OCI-LY3 (cell line): Measurements from ENCODE around the gene TRAPPC12.
"Not testable (repeated sequence)": the region's sequence is repeated elsewhere in the genome, so short reads cannot be mapped to it uniquely, and the experiment has no call there.

Experiments
- H2AFZ ChIP-seq: fragments of 200-600, 300-600 bp; shearing (Covaris generic); 2 replicates; pipeline ENCODE4 v1.6.0; 2014; ENCODE audit warnings: antibody characterized with exemption, low read depth, low read length
- H3K27ac ChIP-seq: fragments of 200-600, 300-600 bp; sonication (generic); 2 replicates; pipeline ENCODE4 v1.5.1; 2014; ENCODE audit warnings: mild to moderate bottlenecking, low read length, moderate library complexity, mixed read lengths
- H3K27me3 ChIP-seq: fragments of 200-600, 300-600 bp; sonication (generic); 2 replicates; pipeline ENCODE4 v1.6.1; 2014; ENCODE audit warnings: low read depth, low read length, mixed read lengths
- H3K36me3 ChIP-seq: fragments of 200-600, 300-600 bp; sonication (generic); replicated peaks from 2 replicates; pipeline ENCODE3; 2014; ENCODE audit warnings: low read depth, low read length, mixed read lengths
- H3K4me1 ChIP-seq: fragments of 300-600, 200-600 bp; sonication (generic); 2 replicates; pipeline ENCODE4 v1.6.1; 2014; ENCODE audit warnings: low read length, mixed read lengths
- H3K4me2 ChIP-seq: fragments of 200-600, 300-600 bp; sonication (generic); 2 replicates; pipeline ENCODE4 v1.6.1; 2014; ENCODE audit warnings: low read length, mixed read lengths
- H3K4me3 ChIP-seq: fragments of 300-600, 200-600 bp; sonication (generic); 2 replicates; pipeline ENCODE4 v1.5.1; 2014; ENCODE audit warnings: antibody characterized with exemption, mild to moderate bottlenecking, low read length, moderate library complexity
- H3K79me2 ChIP-seq: fragments of 300-600, 200-600 bp; shearing (Covaris generic); 2 replicates; pipeline ENCODE4 v1.6.1; 2014; ENCODE audit warnings: mild to moderate bottlenecking, low read length, mixed read lengths
- H3K9ac ChIP-seq: fragments of 300-600, 200-600 bp; shearing (Covaris generic); 2 replicates; pipeline ENCODE4 v1.6.0; 2014; ENCODE audit warnings: mild to moderate bottlenecking, low read length, moderate library complexity
- H3K9me3 ChIP-seq: fragments of 200-600, 300-600 bp; shearing (Covaris generic); 2 replicates; pipeline ENCODE4 v1.6.1; 2014; ENCODE audit warnings: low read length, mixed read lengths; ENCODE audit not compliant: insufficient read depth
- H4K20me1 ChIP-seq: fragments of 200-600, 300-600 bp; sonication (generic); 2 replicates; pipeline ENCODE4 v1.6.1; 2016; ENCODE audit warnings: low read length, mixed read lengths; ENCODE audit not compliant: insufficient read depth
- EZH2phosphoT487 ChIP-seq: fragments of 200-600 bp; shearing (Covaris generic); IDR thresholded peaks from 2 replicates; pipeline ENCODE4 v1.6.1; 2018; ENCODE audit warnings: antibody characterized with exemption, mixed run types, low read depth
- TF ChIP-seq, protein P1 (sequence below): fragments of 200-600, 300-600 bp; sonication (generic); IDR thresholded peaks from 2 replicates; pipeline ENCODE4 v1.5.1; 2014; ENCODE audit warnings: antibody characterized with exemption, low read length, low read depth

TRAPPC12 gene

DNA sequence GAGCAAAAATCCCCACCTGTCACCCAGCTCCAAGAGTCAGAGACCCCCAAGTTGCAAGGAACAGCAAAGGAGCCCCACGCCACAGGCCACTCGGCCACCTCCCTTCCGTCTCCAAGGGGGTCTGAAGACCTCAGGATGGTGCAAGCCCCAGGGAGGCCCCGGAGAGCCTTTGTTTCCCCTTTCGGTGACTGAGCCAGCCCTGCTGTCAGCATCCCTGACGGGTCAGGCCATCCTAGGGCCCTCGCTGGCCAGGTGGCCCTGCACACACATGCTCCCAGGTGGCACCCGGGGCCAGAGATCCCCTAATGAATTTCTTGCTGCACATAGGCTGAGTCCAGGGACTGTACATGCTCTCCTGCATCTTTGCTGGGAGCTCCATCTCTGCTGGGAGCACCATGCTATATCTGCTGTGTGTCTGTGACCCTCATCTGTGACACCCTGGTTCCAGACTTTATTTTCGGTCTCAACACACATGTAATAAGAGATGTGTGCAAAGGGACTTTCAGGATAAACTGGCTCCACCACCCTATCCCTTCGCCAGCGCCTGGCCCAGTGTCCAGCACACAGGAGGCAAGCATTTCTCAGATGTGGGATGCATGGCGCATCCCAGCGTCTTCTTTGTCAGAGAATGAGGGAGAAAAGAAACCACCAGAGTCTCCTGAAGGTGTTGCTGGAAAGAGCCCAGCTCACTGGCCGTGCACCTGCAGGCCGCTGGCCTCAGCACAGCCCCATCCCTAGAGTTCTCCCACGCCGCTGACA is 112.4 kb downstream of the TRAPPC12 start:
- Histone ChIP-seq H3K27ac (no peak overlapping the region), H4K20me1 (no peaks in the 10 kb centered on the region), H3K4me1 (no peaks in the 10 kb centered on the region), H3K4me2 (no peak overlapping the region), H3K27me3 (no peaks in the 10 kb centered on the region), H3K79me2 (no peaks in the 10 kb centered on the region), H2AFZ (no peak overlapping the region), H3K4me3 (no peak overlapping the region), H3K36me3 (peaks cover 14% of the 10 kb centered on the region), H3K9ac (no peak overlapping the region), H3K9me3 (no peaks in the 10 kb centered on the region)
- TF ChIP-seq, protein P1, sequence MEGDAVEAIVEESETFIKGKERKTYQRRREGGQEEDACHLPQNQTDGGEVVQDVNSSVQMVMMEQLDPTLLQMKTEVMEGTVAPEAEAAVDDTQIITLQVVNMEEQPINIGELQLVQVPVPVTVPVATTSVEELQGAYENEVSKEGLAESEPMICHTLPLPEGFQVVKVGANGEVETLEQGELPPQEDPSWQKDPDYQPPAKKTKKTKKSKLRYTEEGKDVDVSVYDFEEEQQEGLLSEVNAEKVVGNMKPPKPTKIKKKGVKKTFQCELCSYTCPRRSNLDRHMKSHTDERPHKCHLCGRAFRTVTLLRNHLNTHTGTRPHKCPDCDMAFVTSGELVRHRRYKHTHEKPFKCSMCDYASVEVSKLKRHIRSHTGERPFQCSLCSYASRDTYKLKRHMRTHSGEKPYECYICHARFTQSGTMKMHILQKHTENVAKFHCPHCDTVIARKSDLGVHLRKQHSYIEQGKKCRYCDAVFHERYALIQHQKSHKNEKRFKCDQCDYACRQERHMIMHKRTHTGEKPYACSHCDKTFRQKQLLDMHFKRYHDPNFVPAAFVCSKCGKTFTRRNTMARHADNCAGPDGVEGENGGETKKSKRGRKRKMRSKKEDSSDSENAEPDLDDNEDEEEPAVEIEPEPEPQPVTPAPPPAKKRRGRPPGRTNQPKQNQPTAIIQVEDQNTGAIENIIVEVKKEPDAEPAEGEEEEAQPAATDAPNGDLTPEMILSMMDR: no peak
- TF ChIP-seq EZH2phosphoT487: no peak

DNA sequence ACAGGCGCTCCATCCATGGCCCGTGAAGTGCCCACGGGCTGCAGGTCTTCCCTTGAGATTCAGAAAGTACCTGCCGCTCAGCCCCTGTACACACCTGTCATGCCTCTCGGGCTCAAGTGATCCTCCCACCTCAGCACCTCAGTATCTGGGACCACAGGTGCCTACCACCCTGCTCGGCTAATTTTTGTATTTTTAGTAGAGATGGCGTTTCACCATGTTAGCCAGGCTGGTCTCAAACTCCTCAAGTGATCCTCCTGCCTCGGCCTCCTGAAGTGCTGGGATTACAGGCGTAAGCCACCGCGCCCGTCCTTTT is 112.9 kb downstream of the TRAPPC12 start:
- H3K9me3 ChIP-seq, H3K79me2 ChIP-seq, H4K20me1 ChIP-seq, H3K27ac ChIP-seq, H2AFZ ChIP-seq, H3K4me3 ChIP-seq, H3K27me3 ChIP-seq, H3K4me2 ChIP-seq, H3K4me1 ChIP-seq, H3K9ac ChIP-seq: not testable (repeated sequence)
- H3K36me3 ChIP-seq: peaks cover 15% of the 10 kb centered on the region

DNA sequence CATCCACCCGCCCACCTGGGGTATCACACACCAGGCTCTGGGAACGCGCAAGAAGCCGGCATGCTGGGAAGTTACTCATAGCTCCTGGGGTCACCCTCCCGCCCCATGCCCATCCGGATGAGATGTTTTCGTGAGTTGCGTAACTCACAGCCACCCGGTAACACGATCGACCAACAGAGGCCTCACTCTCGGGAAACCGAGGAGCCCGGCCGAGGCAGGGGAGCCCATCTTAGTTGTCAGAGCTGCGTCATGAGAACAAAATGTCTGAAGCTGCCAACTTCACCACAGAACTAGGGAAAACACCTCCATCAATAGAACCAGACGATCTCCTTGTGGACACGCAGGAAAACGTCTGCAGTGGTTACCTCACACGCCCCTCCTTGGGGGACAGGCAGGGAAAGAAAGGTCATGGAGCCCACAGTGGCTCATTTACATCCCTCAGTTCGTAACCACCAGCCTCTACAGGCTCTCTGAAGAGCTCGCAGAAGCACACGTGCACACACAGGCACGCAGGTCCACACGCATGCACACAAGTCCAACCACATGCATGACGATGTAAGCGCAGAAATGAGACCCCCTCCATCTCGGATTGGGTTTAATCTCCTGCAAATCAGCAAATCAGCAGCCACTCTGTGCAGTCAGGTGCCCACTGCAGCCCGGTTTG is 113.6 kb downstream of the TRAPPC12 start:
- Histone ChIP-seq H3K79me2 (no peaks in the 10 kb centered on the region), H3K4me2 (no peak overlapping the region), H3K4me1 (no peaks in the 10 kb centered on the region), H3K36me3 (peaks cover 21% of the 10 kb centered on the region), H3K9me3 (no peaks in the 10 kb centered on the region), H3K27ac (no peak overlapping the region), H3K9ac (no peak overlapping the region), H3K4me3 (no peak overlapping the region), H4K20me1 (no peaks in the 10 kb centered on the region), H2AFZ (no peak overlapping the region), H3K27me3 (no peaks in the 10 kb centered on the region)
- TF ChIP-seq EZH2phosphoT487: no peak
- TF ChIP-seq, protein P1: no peak

DNA sequence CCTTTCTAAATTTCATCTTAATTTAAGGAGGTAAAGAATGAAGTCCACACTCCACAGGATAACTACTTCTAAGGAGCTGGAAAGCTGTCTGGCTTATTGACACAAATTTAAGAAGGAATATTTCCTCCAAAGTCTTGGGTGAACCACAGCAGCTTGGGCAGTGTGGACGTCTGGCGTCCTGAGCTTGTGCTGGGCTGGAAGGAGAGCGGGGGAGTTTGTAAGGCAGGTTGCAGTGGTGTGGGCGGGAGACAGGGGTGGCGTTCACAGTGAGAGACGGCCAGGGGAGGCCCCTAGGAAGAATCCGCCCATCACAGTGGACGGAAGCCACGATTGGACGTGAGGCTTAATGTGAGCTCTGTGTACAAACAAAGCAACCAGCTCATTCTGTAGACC is 114.1 kb downstream of the TRAPPC12 start:
- no peak overlapping the region for H2AFZ ChIP-seq
- no peaks in the 10 kb centered on the region for H4K20me1 ChIP-seq
- no peak overlapping the region for H3K9ac ChIP-seq
- TF ChIP-seq, protein P1: no peak
- no peak for TF ChIP-seq EZH2phosphoT487
- H3K4me2 ChIP-seq: no peak overlapping the region
- H3K27me3 ChIP-seq: no peaks in the 10 kb centered on the region
- no peak overlapping the region for H3K27ac ChIP-seq
- H3K36me3 ChIP-seq: peaks cover 25% of the 10 kb centered on the region
- H3K9me3 ChIP-seq: no peaks in the 10 kb centered on the region
- H3K79me2 ChIP-seq: no peaks in the 10 kb centered on the region
- H3K4me3 ChIP-seq: no peak overlapping the region
- H3K4me1 ChIP-seq: no peaks in the 10 kb centered on the region
